GM19452 (cell line): ENCODE data around the gene GAK.
"Not testable (repeated sequence)": the region's sequence is repeated elsewhere in the genome, so short reads cannot be mapped to it uniquely, and the experiment has no call there.

ENCODE experiments used
- ATAC-seq: cut with Tn5 transposase; IDR thresholded peaks from one replicate; pipeline ENCODE4 v1.9.1; 2021; ENCODE audit not compliant: unreplicated experiment

The GAK gene

GRCh38 chr4:819401-820229 is 112.5 kb downstream of the GAK start:
- no peak for ATAC-seq

GRCh38 chr4:818106-818921 is 113.8 kb downstream of the GAK start:
- ATAC-seq: no peak

- no peak for ATAC-seq
Measured at GRCh38 chr4:815464-816146, 116.5 kb downstream of the GAK start.

- ATAC-seq: no peak
Measured at GRCh38 chr4:814312-814850, 117.7 kb downstream of the GAK start.

- no peak for ATAC-seq
Measured at GRCh38 chr4:813900-814299, 118.2 kb downstream of the GAK start.

GRCh38 chr4:808860-809570 is 123.1 kb downstream of the GAK start:
- no peak for ATAC-seq

GRCh38 chr4:807792-808191 is 124.3 kb downstream of the GAK start:
- ATAC-seq: no peak

GRCh38 chr4:806979-807378 is 125.1 kb downstream of the GAK start:
- not testable (repeated sequence) for ATAC-seq

- ATAC-seq: no peak
Measured at GRCh38 chr4:804804-805203, 127.3 kb downstream of the GAK start.

- ATAC-seq: no peak
Measured at GRCh38 chr4:803884-804283, 128.2 kb downstream of the GAK start.

- no peak for ATAC-seq
Measured at GRCh38 chr4:801436-802124, 130.5 kb downstream of the GAK start.
